ENCODE results near the gene ANKRD60. TPM values are rescaled to one million over a fixed set of nuclear protein-coding genes. Genes with fewer than 3 reads are reported as not detected.
A peak's percentile ranks its signal among the peaks of the same experiment; 100 is the strongest.

The ANKRD60 gene
- total and polyA plus RNA-seq, 2 of the 4 experiments (the other 2 are of a cell fraction), result not detected

DNA sequence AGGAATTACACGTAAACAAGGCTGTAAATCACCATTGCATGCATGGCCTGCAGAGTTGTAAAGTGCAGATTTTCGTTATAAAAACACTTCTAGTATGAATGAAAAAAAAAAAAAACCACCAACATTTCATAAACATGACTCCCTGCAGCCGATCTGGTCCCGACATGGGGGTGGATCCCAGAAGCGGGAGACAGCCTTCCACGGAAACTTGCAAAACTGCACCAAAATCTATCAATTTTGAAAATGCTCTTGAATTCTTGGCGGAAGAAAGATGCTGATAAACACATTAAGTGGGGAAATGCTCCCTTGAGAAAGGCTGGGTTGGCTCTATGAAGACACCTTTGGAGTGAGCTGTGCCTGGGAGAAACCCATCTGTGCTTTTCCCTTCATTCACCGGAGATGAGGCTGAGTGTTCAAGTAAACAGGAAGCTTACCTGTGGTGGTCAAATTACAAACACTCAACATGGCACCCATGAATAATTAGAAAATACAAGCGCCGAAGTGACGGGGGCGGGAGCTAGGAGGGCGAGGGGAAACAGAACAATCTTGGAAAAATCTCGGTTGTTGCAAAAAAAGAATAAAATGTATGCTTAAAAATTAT lies 845 bp upstream of the ANKRD60 start:
- no peak overlapping the region for H4K91ac ChIP-seq (ENCODE audit: insufficient read depth, low read depth, low read length)
- H2AK9ac ChIP-seq (replicated peaks; ENCODE audit: low read depth, low read length, poor library complexity), result no peak overlapping the region
- H2BK120ac ChIP-seq (ENCODE audit: low read depth, low read length), result no peak overlapping the region
- H3K4me1 ChIP-seq (ENCODE audit: control insufficient read depth, insufficient read depth, low read length), result no peaks in the 10 kb centered on the region
- H3K4ac ChIP-seq (ENCODE audit: low read depth, low read length), result 0 out of 2 replicates have a peak overlapping the region, but pooled peaks have one; percentile 15
- no peak overlapping the region for H2AK5ac ChIP-seq (ENCODE audit: low read depth, low read length)
- no peak overlapping the region for H3K14ac ChIP-seq (replicated peaks; ENCODE audit: low read depth, low read length)
- no peak overlapping the region; the same call in 1 of the 2 replicates for H3K9ac ChIP-seq (ENCODE audit: low read depth, low read length)
- intact Hi-C loops (cut with micrococcal nuclease) (no loop called here), dilution Hi-C loops (cut with HindIII; ENCODE audit: low sequenced_read_pairs, unreplicated experiment) (loop anchor here (25.0 kb wide), 1 partner anchor 433 kb away; the partner anchor contains the start of gene STX16), in situ Hi-C loops (cut with MboI; ENCODE audit: low sequenced_read_pairs) (loop anchor here (10.0 to 25.0 kb wide), 2 partner anchors 626 to 808 kb away; partner anchors contain the start of genes ATP5F1E, GNAS, GNAS-AS1 and PRELID3B)
- BruUV-seq (replicated peaks), result no TSS peak
- H3K27me3 ChIP-seq (ENCODE audit: control insufficient read depth, insufficient read depth, low read length), result peaks cover 23% of the 10 kb centered on the region
- H3K79me1 ChIP-seq (ENCODE audit: low read depth in 1 of 2, low read length in 2 of 2), result no peaks in the 10 kb centered on the region
- H2BK15ac ChIP-seq (ENCODE audit: low read depth, low read length), result no peak overlapping the region
- peaks cover 2% of the 10 kb centered on the region; the same call in 1 of the 2 replicates for H3K36me3 ChIP-seq (ENCODE audit: control insufficient read depth, insufficient read depth, low read length)
- ChIA-PET CTCF (interaction anchor here (0.8 kb wide), 1 partner anchor 10 kb away, joined by 3 read pairs; no protein-coding TSS in a partner anchor), POLR2A (ENCODE audit: unreplicated experiment) (interaction anchor here (0.7 kb wide), 1 partner anchor 858 kb away, joined by 13 read pairs; no protein-coding TSS in a partner anchor)
- peak; percentile 22 for ATAC-seq (ENCODE audit: low read depth)
- DNase-seq, result peak; percentile 57
- no peaks in the 10 kb centered on the region; the same call in 1 of the 2 replicates for H4K20me1 ChIP-seq (ENCODE audit: insufficient read depth, low read length)
- no peaks in the 10 kb centered on the region for H3K9me1 ChIP-seq (ENCODE audit: insufficient read depth, low read length)
- H3K18ac ChIP-seq (ENCODE audit: low read depth, low read length), result no peak overlapping the region
- peak overlapping the region; percentile 71 for H3K4me2 ChIP-seq (ENCODE audit: low read depth, low read length)
- H3K4me3 ChIP-seq (ENCODE audit: insufficient read depth, low read depth, low read length), result peak overlapping the region; percentile 35; the same call in 1 of the 2 replicates
- WGBS, 2 experiments (ENCODE audit: extremely low coverage in 2 of 2, insufficient read length in 1 of 2), result no CpG with 5 or more reads among the region's 14 CpGs
- no peak overlapping the region for H2BK5ac ChIP-seq (ENCODE audit: low read depth, low read length, poor library complexity, severe bottlenecking)
- no peak overlapping the region for H3K56ac ChIP-seq (ENCODE audit: extremely low read depth, insufficient read depth, low read length)
- H2AFZ ChIP-seq (replicated peaks; ENCODE audit: low read length, poor library complexity), result no peak overlapping the region
- 0 out of 4 replicates have a peak overlapping the region, but pooled peaks of 1 of the 2 experiments have one; percentile 22 for H4K8ac ChIP-seq (ENCODE audit: low read depth in 2 of 2, low read length in 2 of 2)
- H3K27ac ChIP-seq (ENCODE audit: insufficient read depth, low read length), result no peak overlapping the region
- no peak overlapping the region for H2BK20ac ChIP-seq (ENCODE audit: low read depth, low read length)
- H4K5ac ChIP-seq (ENCODE audit: low read depth, low read length), result no peak overlapping the region
- TF ChIP-seq POLR2A (IDR thresholded peaks at IDR 0.05; ENCODE audit: low read depth, low read length), result peak; percentile 77
- no peak for TF ChIP-seq RCOR1 (IDR thresholded peaks at IDR 0.05; ENCODE audit: insufficient replicate concordance, low read length)
- peaks cover 2% of the 10 kb centered on the region; the same call in 1 of the 2 replicates for H3K9me3 ChIP-seq (ENCODE audit: control insufficient read depth, insufficient read depth, low read length)
- peak overlapping the region; percentile 54 for H3K23ac ChIP-seq (ENCODE audit: low read depth, low read length)

All from IMR-90 (cell line).